Right kidney (tissue), 1 donor: Measurements from ENCODE around the gene P2RX1.

Experiments used
- DNase-seq: peaks from one replicate; pipeline ENCODE4 v3.0.0-alpha.2; 2016

P2RX1 gene

DNA sequence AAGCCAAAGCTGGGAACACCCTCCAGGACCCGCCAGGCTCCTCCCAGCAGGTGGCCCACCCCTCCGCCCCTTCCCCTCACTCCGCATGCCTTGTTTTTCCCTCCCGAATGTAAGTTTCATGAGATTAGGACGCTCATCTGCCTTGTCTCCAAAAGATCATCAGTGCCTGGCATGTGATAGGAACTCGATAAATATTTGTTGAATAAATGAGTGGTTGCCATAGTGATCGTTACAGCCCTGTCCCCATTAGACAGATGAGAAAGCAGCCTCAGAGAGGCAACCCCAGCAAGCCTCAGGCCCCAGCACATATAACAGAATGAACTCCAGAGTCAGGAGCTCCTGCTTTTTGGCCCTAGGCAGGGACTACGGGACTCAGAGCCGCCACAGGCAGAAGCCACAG is 28.5 kb downstream of the P2RX1 start:
- DNase-seq, result no peak

DNA sequence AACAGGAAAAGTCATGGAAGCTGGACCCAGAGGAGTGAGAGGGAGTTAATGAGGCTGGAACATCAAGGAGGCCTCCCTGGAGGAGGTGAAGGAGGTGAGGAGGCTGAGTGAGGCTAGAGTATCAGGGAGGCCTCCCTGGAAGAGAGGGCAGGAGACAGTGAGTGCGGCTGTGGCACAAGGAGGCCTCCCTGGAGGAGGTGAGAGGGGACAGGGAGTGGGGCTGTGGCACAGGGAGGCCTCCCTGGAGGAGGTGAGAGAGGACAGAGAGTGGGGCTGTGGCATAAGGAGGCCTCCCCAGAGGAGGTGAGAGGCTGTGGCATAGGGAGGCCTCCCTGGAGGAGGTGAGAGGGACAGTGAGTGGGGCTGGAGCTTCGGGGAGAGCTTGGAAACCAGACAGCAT is 28.9 kb downstream of the P2RX1 start:
- DNase-seq, result no peak

DNA sequence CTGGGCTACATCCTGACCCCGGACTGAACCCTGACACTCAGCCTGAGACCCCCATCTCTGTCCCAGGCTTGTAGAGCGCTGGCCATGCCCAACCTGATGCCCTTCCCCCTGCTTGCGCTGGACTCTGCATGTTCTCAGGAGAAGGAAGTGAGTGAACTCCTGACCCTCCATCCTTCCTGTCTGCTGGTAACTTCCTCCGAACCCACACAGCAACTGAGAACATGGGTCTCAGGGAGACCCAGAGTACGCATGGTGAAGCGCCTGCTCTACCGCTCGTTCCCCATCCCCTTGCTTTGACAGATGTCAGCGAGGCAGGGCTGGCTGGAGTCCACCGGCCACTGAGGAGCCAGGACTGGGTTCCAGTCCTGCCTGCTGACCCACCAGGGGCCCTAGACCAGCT is 29.5 kb downstream of the P2RX1 start:
- DNase-seq, result no peak

DNA sequence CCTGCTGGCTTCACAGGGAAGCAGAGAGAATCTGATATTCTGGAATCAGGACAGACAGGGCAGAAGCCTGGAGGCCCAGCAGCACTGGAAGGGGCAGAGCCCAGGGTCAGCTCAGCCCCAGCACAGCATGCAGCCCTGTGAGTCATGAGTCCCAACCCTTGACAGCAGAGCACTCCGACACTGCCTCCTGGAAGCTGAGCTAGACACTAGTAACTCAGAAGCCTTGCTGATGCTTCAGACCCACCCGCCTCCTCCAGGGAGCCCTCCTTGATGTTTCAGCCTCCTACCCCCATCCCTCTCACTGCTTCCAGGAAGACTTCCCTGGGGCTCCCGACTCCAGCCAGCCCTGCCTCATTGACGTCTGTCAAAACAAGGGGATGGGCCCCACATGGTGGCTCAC is 30.3 kb downstream of the P2RX1 start:
- DNase-seq, result no peak

DNA sequence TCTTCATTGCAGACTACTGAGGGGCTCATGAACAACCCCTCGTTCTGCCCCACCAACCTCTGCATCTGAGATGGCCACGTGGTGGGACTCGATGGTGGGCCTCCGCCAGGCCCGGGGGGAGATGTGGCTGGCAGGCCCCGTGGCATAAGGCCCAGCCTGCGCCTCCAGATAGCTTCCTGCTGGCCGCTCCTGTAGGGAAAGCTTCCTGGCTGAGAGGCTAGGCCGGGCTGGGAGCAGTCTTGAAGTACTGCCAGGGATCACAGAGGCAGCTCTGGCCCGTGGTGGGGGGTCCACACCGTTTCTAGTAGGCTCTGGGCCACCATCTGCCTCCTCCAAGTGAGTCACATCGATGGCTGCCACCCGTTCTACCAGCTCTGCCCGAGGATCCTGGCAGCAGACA is 31.0 kb downstream of the P2RX1 start:
- DNase-seq, result no peak

DNA sequence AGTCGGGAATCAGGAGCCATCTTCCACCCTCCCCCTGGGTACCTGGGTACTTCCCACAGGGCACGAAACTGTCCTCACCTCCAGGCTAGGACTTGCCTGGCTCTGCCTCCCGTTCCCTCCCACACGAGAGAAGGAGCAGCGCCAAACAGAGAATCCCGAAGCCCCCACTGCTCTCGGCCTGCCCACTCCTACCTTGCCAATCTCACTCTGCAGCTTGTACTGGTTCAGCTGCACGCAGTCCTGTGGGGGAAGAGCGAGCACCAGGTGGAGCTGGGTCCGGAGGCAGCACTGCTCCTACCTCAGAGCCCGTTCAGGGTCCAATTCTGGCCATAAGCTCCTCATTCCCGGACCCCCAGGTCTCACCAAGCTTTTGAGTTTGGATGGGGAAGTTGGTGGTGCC is 32.1 kb downstream of the P2RX1 start:
- no peak for DNase-seq

DNA sequence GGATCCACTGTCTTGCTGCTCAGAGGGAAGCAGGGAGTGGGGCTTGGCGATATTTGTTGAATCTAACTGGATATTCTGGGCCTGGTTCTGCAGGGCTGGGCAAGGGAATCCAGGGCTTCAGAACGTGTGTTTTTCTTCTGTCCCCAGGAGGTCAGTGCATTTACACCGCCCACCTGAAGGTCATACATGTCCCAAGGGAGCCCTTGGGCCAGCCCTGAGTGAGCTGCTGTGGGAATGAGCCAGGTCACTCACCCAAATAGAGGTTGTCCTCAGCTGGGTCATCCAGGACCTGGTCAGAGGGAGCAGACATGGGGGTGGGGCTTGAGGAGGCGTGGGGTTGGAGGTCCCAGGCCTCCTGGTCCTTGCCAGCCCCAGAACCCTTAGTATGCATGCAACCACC is 34.0 kb downstream of the P2RX1 start:
- no peak for DNase-seq

DNA sequence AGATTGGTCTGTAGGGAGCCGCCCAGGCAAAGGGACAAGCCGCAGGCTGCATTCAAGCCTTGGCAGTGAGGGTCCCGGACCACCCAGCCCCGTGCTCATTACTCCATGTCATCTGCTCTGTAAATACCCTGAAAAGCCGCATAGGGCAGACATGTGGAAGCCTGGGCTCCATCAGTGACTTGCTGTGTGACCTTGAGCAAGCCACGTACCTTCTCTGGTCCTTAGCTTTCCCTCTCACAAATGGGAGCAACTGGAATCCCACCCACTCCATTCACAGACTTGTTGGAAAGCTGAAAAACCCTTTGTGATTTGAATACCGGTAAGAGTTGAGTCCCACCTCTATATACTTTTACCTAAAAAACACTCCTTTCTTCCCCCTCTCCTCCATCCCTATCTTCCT is 35.3 kb downstream of the P2RX1 start:
- no peak for DNase-seq

DNA sequence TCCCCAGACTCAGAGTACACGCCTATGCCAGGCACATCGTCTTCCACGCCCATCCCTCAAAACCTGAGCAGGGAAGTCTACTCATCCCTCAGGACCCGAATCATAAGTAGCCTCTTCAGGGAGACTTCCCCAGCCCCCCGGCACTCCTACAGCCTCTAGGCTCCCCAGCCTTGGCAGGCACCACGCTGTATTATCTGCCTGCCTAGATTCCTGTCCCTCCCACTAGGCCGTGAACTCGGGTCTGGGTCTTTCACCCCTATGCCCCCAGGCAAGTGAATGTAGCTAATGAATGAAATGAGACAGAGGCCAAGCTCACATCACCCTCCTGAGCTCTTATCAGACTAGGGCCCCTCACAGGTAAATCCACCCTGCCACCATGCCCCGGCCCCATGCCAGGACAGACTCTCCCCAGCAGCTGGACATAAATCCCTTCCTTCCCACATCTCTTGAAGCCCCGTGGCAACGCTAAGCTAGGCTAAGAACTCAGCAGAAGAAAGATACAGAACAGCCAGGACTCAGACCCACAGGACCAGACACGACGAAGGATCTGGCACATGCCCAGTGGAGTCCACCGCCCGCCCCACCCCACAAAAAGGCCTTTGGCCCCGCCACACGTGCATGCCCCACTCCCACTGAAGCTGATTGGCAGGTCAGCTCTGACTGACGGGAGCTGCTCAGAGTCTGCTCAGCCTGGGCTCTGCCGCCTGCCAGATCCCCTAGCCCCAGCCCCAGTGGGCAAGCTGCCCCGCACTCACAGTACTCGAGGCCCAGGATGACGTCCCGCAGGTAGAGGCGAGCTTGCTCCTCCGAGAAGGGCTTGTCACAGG is 36.5 kb downstream of the P2RX1 start:
- no peak for DNase-seq

DNA sequence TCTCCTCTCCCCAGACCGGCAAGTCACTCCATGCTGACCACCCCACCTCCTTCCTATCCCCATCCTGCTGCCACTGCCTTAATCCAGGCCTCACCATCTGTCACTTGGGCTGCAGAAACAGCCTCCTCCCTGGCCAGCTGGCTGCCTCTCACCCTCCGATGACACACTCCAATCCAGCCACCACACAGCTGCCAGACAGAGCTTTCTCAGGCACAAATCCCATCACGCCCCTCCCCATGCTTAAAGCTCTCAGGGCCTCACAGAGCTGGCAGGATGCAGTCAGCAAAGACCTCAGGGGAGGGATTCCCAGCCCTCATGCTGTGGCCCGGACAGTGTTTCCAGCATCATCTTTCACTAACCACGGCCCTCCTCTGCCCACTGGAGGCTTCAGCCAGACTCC is 37.1 kb downstream of the P2RX1 start:
- no peak for DNase-seq

DNA sequence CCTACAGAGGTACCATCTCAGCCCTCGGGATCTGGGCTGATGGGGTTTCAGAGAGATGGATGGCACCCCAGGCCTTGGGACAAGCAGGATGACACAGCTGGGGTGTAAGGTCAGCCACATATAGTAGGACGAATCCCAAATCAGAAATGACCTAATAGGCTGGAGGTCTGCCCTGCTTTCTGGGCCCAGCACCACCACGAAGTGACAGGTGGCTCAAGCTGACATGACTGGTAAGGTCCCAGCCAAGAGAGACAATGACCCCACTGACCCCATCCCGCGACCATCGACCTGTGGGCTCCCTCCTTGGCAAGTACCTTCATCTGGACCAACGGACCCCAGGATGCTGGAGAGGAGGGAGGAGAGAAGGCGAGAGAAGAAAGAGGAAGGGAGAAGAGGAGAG is 39.0 kb downstream of the P2RX1 start:
- no peak for DNase-seq

DNA sequence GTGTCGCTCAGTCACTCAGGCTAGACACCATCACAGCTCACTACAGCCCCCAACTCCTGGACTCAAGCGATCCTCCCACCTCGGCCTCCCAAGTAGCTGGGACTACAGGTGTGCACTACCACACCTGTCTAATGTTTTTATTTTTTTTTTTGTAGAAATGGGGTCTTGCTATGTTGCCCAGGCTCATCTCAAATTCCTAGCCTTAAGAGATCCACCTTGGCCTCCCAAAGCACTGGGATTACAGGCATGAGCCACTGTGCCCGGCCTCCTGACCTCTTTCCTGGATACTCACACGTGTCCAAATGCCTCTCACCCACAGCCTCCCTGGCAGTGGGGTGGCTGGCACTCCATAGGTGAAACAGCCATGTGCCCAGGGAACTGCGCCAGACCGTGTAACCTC is 40.9 kb downstream of the P2RX1 start:
- no peak for DNase-seq

DNA sequence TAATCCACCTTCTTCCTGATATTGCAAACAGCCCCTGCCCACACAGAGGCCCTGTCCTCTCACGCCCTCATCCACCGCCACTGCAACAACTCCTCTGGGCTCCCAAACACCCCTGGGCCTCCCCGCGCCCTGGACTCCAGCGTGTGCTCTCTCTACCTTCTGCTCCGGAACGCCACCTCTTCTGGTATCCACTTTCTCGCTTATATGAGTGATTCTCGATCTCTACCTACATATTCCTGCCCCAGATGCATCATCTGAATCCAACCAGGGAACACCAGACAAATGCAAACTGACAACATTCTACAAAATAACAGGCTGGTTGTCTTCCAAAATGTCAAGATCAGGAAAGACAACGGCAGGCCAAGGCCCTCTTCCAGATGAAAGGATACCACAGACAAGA is 42.4 kb downstream of the P2RX1 start:
- no peak for DNase-seq

DNA sequence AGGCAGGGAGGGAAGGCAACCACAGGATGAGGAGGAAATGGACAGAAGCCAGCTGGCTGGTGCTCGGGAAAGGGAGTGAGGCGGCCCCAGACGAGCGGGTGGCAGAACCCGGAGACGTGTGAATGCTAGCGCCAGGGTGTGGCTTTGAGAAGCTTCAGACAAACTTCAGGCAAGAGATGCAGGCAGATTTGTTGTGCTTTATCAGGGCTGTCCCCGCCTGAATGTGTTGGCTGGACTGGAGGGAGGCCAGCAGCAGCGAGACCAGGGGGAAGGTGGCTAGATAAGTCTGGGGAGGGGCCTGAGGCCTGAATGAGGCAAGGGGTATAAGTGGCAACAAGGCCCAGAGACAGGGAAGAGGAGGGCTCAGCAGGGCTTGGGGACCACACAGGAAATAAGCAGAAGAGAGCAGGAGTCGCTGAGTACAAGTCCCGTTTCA is 45.4 kb downstream of the P2RX1 start:
- DNase-seq, result no peak

DNA sequence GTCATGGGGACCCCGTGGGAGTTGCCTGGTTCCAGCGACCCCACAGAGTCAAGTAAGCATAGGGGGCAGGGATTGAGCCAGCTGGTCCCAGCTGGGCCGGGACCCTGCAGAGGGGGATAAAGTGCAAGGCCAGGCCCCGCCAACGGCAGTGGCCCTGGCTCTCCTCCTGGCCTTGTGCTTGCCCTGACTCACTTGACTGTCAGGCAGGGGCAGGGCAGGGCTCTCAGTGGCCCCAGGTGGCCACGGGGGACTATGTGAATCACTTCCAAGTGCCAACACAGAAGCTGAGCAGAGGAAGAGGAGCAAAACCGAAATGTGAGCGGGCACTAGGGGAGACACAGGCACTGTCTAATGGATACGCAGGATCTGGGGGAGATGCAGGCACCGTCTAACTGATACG is 48.7 kb downstream of the P2RX1 start:
- no peak for DNase-seq

DNA sequence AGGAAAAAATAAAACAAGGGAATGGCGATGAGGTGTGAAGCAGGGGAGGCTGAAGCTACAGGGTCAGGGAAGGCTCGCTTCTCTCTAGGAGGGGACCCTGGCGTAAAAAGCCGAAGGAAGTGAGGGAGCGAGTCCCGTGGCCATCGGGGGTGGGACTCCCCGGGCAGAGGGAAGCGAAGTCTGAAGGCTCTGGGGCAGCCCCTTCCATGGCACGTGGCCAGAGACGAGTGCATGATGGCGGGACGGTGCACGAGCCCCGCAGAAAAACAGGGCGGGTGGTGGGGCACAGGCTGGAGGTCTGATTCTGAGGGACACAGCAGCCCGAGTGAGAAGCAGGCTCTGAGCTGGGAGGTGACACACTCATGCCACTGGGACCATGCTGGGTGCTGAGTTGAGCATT is 49.2 kb downstream of the P2RX1 start:
- DNase-seq, result no peak

DNA sequence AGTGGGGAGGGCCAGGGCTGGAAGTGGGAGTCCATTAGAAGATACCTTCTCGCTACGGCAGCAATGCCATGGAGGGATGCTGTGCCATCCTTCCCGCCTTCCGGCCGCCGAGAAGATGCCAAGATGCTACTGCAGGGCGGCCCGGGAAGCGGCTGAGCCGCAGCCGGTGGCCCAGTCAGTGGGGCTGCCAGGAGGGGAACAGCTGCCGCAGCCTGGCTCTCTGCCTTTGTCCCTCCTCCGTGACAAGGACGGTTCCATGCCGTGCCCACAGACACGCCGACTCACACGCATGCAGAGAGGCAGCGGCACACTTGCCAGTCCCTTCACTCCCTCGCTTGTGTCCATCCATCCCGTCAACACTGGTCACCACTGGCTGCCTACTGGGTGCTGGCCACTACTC is 50.0 kb downstream of the P2RX1 start:
- no peak for DNase-seq

DNA sequence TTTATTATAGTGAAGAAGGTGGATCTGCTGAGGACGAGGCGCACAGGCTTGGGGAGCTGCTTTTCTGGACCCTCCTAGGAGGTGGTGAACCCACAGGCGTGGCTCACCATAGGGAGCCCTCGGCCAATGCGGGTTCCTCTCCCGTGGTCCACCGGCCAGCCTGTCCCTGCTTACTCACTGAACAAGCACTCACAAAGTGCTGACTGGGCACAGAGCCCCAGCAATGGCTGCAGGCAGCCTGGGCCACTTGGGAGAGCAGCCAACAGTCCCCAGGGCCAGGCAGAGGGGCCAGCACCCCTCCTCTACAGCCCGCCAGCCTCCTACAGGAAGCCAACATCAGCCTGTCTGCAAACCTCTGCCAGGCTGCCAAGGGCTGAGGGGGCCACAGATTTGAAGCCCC is 51.1 kb downstream of the P2RX1 start:
- no peak for DNase-seq

DNA sequence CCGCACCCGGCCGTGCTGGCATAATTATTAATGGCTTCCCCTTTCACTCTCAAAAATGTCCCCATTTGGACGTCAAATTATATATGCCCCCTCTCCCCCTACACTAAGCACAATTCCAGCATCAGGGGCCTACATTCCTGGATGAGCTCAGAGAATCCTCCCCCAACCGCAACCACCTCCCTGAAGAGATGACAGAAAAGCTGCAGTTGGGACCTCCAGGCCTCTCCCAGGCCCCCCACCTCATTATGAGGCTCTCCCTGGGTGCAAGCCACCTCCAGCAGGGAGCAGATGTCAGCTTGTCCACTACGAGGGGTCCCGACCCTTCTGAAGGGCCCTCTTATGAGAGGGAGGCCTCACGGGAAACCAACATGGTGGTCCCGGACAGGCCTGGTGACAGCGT is 51.7 kb downstream of the P2RX1 start:
- no peak for DNase-seq

DNA sequence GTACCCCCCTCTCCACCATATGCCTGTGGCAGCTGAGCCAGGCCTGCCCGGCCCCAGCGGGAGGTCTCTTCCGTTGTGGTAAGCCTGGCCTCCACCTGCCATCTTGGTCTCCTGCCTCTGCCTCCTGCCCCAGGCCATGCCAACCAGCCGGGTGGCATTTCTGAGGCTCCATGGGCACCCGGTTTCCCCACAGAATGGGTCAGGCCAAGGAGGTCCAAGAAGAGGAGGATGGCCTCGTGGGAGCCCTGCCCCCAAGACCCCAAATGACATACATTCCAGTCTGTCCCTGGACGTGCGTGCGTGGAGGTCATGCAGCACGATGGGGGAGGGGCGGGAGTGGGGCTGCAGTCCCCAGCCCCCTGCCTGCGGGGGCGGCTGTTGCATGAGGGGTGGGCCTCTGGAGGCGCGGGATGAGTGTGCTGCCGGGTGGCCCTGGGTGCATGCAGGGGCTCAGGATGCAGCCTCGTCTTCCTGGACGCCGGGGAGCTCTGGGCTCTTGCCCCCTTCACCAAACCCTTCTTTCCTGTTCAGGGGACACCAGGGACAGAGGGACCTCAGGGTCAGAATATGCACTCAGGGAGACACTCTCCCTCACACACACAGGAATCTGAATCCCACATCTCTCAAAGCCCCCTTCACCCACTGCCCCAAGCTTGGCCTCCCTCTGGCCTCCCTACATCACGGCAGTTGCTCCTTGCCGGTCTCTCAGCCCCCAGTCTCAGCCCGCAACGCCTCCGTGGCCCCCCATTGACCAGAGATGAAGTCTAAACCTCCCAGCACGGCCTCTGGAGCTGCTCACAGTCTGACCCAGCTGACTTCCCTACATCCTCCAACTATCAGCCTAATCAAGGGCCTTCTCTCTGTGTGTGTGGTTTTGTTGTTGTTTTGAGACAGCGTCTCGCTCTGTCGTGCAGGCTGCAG is 54.2 kb downstream of the P2RX1 start:
- DNase-seq, result no peak

DNA sequence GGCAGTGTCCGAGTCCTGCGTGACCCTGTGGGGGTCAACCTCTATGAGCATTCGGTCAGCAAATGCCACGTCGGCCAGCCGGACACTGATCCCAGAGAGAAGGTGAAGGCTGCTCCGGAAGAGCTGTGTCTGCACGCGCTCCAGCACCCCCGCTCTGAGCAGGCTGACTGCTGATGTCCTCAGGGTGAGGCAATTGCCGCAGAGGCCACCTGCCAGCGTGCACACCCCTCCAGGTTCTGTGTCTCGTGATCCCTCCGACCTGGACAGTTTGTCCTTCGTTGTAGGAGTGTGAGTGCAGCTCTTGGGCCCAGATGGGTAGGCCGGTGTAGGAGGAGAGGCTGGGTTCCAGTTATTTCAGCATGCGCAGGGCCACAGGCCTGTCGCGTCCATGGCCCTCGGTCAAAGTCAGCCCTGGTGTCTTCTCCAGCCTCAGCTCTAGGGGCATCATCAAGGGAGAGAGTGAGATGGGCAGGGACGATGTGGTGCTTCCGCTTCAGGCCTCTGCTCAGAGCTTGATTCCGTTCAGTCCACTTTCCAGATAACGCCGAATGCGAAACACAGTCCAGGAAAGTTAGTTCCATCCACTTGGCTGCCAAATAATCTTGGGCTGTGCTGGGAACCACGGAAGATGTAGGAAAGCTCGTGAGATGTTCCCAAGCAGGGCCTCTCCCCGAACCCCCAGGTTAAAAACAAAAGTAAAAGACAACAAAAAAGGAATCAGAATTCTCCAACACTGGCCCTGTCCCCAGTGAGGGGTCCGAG is 55.1 kb downstream of the P2RX1 start:
- no peak for DNase-seq

DNA sequence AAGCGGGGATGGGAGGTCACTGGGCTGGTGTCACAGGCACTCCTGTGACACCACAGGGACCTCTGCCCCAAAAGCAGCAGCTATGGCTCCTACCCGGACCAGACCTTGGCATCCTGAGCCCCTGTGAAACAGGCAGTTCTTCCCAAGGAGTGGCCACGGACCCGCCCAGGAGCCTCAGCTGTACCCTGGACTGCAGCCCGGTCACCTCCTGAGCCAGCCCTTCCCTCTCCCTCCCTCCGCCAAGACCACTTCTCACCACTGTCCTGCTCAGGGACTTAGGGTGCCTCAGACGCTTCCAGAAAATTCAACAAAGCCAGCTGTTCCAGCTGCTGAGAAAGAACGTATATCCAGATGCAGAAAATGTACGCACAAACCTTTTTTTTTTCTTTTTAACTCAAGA is 56.3 kb downstream of the P2RX1 start:
- no peak for DNase-seq
